ENCODE data around the gene MRPL4. TPM values are rescaled to one million over a fixed set of nuclear protein-coding genes. Genes with fewer than 3 reads are reported as not detected.
A peak's percentile ranks its signal among the peaks of the same experiment; 100 is the strongest.

MRPL4 gene
- 36.7 and 40.6 TPM in 2 replicates for total RNA-seq (2016; rRNA removed; fragmentation: Illumina TruSeq; extraction: Trizol)
- total RNA-seq (2016; cell fraction: cytosol; rRNA removed; fragmentation: Illumina TruSeq; extraction: Trizol; ENCODE audit: low read depth): 27.9 and 28.7 TPM in 2 replicates
- 31.8 and 42.1 TPM in 2 replicates for total RNA-seq (2016; cell fraction: insoluble cytoplasmic fraction; rRNA removed; fragmentation: Illumina TruSeq; extraction: Trizol)
- 31.0 and 33.7 TPM in 2 replicates for total RNA-seq (2016; cell fraction: membrane; rRNA removed; fragmentation: Illumina TruSeq; extraction: Trizol)
- total RNA-seq (2016; cell fraction: nucleus; rRNA removed; fragmentation: Illumina TruSeq; extraction: Trizol): 19.4 and 26.7 TPM in 2 replicates
- polyA plus RNA-seq (2011; rRNA removed): 42.5 and 45.4 TPM in 2 replicates
- 43.4 and 60.6 TPM in 2 replicates for polyA plus RNA-seq (2011; cell fraction: cytosol; rRNA removed)
- polyA plus RNA-seq (2011; cell fraction: nucleus; rRNA removed): 90.6 and 101 TPM in 2 replicates
- 32.0 and 46.2 TPM in 2 replicates for polyA plus RNA-seq (2012)
- polyA plus RNA-seq (2016; cell fraction: cytosol; fragmentation: Illumina TruSeq; extraction: Trizol; ENCODE audit: low read depth): 69.8 and 81.5 TPM in 2 replicates
- polyA plus RNA-seq (2016; cell fraction: insoluble cytoplasmic fraction; fragmentation: Illumina TruSeq; extraction: Trizol; ENCODE audit: low read depth): 76.0 and 88.0 TPM in 2 replicates
- 72.3 and 74.6 TPM in 2 replicates for polyA plus RNA-seq (2016; cell fraction: membrane; fragmentation: Illumina TruSeq; extraction: Trizol; ENCODE audit: low read depth)
- 80.4 and 81.9 TPM in 2 replicates for polyA plus RNA-seq (2016; cell fraction: nucleus; fragmentation: Illumina TruSeq; extraction: Trizol; ENCODE audit: insufficient read depth, low read depth)
- 34.7 and 41.5 TPM in 2 replicates for polyA minus RNA-seq (2011; rRNA and poly(A)+ RNA removed; ENCODE audit: low replicate concordance)
- polyA minus RNA-seq (2011; cell fraction: cytosol; rRNA and poly(A)+ RNA removed): 14.2 and 20.8 TPM in 2 replicates
- polyA minus RNA-seq (2011; cell fraction: nucleus; rRNA and poly(A)+ RNA removed): 15.0 and 15.5 TPM in 2 replicates
- percentile 65 among the genes with signal in this experiment for Bru-seq, nascent RNA
- percentile 83 among the genes with signal in this experiment for BruChase-seq, experiment 1, labeled RNA remaining after a 6-hour chase
- BruChase-seq, experiment 2, labeled RNA remaining after a 2-hour chase: percentile 72 among the genes with signal in this experiment
- long read RNA-seq, experiment 1, transcript MRPL4-207 (8 exons, 1,423 nt): minor isoform, 11 of 150 reads
- long read RNA-seq, experiment 1, transcript MRPL4-201 (9 exons, 1,455 nt): major isoform, 119 of 150 reads
- long read RNA-seq, experiment 1, partial matches to known transcripts: 14 of 150 reads
- long read RNA-seq, experiment 1, other reads (novel, unspliced or antisense): 5 of 150 reads
- long read RNA-seq, experiment 2, transcript MRPL4-207 (8 exons, 1,423 nt): minor isoform, 5 of 244 reads
- long read RNA-seq, experiment 2, transcript MRPL4-201 (9 exons, 1,455 nt): major isoform, 132 of 244 reads
- long read RNA-seq, experiment 2, partial matches to known transcripts: 46 of 244 reads
- long read RNA-seq, experiment 2, other reads (novel, unspliced or antisense): 59 of 244 reads

GRCh38 chr19:10251792-10252694 lies at the start of gene MRPL4:
MRPL4 (plus strand) TSS chr19:10252214; CDS start chr19:10252254, 40 bp downstream.
- FAIRE-seq (peak; percentile 94), DNase-seq (ENCODE audit: low spot score) (peak; percentile 99), ATAC-seq (peak; percentile 96)
- TSS peak; percentile 69 for BruUV-seq (replicated peaks)
- peaks cover 4 to 23% of the 10 kb centered on the region in 2 experiments; a peak in 4 of 5 replicates for H3K36me3 ChIP-seq (replicated peaks in 1 of 2; ENCODE audit: control insufficient read depth in 1 of 2, insufficient read depth in 2 of 2, low read length in 2 of 2)
- ChIA-PET POLR2A (interaction anchor here (0.5 to 1.6 kb wide), 14 partner anchors 9 to 151 kb away, joined by 3 to 10 read pairs (median 3); partner anchors contain the start of genes ICAM1, RAVER1 and TYK2), CTCF (ENCODE audit: low intra/inter-chr PET ratio, low total read pairs) (interaction anchor here (0.6 to 3.5 kb wide), 2 partner anchors 24 to 32 kb away, joined by 4 to 33 read pairs; no protein-coding TSS in a partner anchor)
- H3K4me3 ChIP-seq (replicated peaks in 1 of 3; ENCODE audit: insufficient read depth in 1 of 3, low read depth in 2 of 3, low read length in 3 of 3): peak within 1 kb of the TSS; percentile 64 to 93 (median 88)
- intact Hi-C loops (cut with micrococcal nuclease; ENCODE audit: unreplicated experiment): loop anchor here (2.0 to 5.0 kb wide), 2 partner anchors 57 to 320 kb away; partner anchors contain the start of gene DNMT1
- H4K20me1 ChIP-seq (ENCODE audit: insufficient read depth, low read length): no peaks in the 10 kb centered on the region
- peaks cover 42% of the 10 kb centered on the region for H3K4me1 ChIP-seq (ENCODE audit: insufficient read depth, low read length)
- peak within 1 kb of the TSS; percentile 80 for H3K27ac ChIP-seq (ENCODE audit: extremely low read length, insufficient read depth, low read length)
- peaks cover 11% of the 10 kb centered on the region for H3K79me2 ChIP-seq (ENCODE audit: insufficient read depth, low read length)
- in situ Hi-C loops (cut with HindIII; ENCODE audit: extremely low pct_ligation_motif_present, low pct_unique_long_range_greater_than_20kb): no loop called here
- H3K27me3 ChIP-seq (ENCODE audit: control insufficient read depth in 1 of 2, insufficient read depth in 2 of 2, low read length in 2 of 2): no peaks in the 10 kb centered on the region; a peak in 1 of 5 replicates
- no peak within 1 kb of the TSS for H2AFZ ChIP-seq (ENCODE audit: low read length)
- no peaks in the 10 kb centered on the region for H3K9me3 ChIP-seq (ENCODE audit: low read length)
- under 1% methylated on average over 19 of the region's 77 CpGs for WGBS (ENCODE audit: low lambda C conversion rate)
- peak within 1 kb of the TSS; percentile 98 for H3K4me2 ChIP-seq (ENCODE audit: low read depth, low read length)
- peak within 1 kb of the TSS; percentile 85 for H3K9ac ChIP-seq (ENCODE audit: insufficient read depth, low read depth, low read length)
- TF ChIP-seq REXO4 (CRISPR knock-in tag; IDR thresholded peaks at IDR 0.05; ENCODE audit: borderline replicate concordance) (peak; percentile 51; the same call in 1 of the 2 replicates), POGZ (CRISPR knock-in tag; IDR thresholded peaks at IDR 0.05) (peak; percentile 93), TARDBP (CRISPR knock-in tag; IDR thresholded peaks at IDR 0.05) (peak; percentile 93), SATB2 (CRISPR knock-in tag; IDR thresholded peaks at IDR 0.05) (0 out of 2 replicates have a peak, but pooled peaks have one; percentile 66), ZNF225 (CRISPR knock-in tag; IDR thresholded peaks at IDR 0.05) (peak; percentile 91), HNF1A (IDR thresholded peaks at IDR 0.05; ENCODE audit: low read depth) (no peak), HNF1A (CRISPR knock-in tag; IDR thresholded peaks at IDR 0.05; ENCODE audit: borderline replicate concordance) (peak; percentile 51; the same call in 1 of the 2 replicates), SP4 (CRISPR knock-in tag; IDR thresholded peaks at IDR 0.05) (peak; percentile 96), CBFB (CRISPR knock-in tag; IDR thresholded peaks at IDR 0.05) (peak; percentile 94; the same call in 1 of the 2 replicates), ZNF260 (CRISPR knock-in tag; IDR thresholded peaks at IDR 0.05; ENCODE audit: borderline replicate concordance, low read depth) (no peak)
- TF ChIP-seq, protein P1, sequence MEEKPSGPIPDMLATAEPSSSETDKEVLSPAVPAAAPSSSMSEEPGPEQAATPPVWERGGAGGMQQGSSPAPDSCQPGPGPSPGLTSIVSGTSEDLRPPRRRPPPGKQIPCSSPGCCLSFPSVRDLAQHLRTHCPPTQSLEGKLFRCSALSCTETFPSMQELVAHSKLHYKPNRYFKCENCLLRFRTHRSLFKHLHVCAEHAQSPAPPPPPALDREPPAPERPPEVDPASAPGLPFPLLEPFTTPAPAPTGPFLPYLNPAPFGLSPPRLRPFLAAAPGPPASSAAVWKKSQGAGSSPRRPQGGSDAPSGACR (CRISPR knock-in tag; IDR thresholded peaks at IDR 0.05): peak; percentile 96

All from HepG2 (cell line).